ENCODE results near the gene UQCRC1.

DNA sequence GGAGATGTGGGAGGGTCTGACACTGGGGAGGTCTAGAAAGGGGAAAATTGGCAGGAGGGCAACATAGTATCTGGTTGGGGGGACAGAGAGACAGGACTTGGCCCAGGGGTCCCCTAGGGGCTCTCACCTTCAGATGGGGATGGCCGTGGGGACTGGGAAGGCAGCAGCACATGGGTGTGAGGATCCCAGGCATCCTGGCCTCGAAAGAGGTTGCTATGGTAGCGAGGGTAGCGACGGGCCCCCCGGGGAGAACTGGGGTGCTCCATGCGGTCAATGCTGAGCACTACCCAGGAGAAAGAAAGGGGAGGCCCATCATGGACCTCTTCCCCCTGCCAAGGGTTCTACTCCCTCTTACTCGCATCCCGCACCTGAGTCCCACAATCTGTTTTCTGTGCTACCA is 38.3 kb upstream of the UQCRC1 start:
- TF ChIP-seq ATF1 (CRISPR knock-in tag; IDR thresholded peaks at IDR 0.05) (no peak), NFE2L1 (CRISPR knock-in tag; IDR thresholded peaks at IDR 0.05) (no peak), JUN (CRISPR knock-in tag; IDR thresholded peaks at IDR 0.05) (no peak), KAT7 (CRISPR knock-in tag; IDR thresholded peaks at IDR 0.05; ENCODE audit: borderline replicate concordance) (no peak), ZNF232 (CRISPR knock-in tag; IDR thresholded peaks at IDR 0.05) (no peak), TEAD4 (CRISPR knock-in tag; IDR thresholded peaks at IDR 0.05) (no peak), EMX1 (CRISPR knock-in tag; IDR thresholded peaks at IDR 0.05) (no peak), SP1 (CRISPR knock-in tag; conservative IDR thresholded peaks at IDR 0.05) (no peak)
- TF ChIP-seq, protein P1, sequence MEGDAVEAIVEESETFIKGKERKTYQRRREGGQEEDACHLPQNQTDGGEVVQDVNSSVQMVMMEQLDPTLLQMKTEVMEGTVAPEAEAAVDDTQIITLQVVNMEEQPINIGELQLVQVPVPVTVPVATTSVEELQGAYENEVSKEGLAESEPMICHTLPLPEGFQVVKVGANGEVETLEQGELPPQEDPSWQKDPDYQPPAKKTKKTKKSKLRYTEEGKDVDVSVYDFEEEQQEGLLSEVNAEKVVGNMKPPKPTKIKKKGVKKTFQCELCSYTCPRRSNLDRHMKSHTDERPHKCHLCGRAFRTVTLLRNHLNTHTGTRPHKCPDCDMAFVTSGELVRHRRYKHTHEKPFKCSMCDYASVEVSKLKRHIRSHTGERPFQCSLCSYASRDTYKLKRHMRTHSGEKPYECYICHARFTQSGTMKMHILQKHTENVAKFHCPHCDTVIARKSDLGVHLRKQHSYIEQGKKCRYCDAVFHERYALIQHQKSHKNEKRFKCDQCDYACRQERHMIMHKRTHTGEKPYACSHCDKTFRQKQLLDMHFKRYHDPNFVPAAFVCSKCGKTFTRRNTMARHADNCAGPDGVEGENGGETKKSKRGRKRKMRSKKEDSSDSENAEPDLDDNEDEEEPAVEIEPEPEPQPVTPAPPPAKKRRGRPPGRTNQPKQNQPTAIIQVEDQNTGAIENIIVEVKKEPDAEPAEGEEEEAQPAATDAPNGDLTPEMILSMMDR (IDR thresholded peaks at IDR 0.05), result no peak
- TF ChIP-seq, protein P2, sequence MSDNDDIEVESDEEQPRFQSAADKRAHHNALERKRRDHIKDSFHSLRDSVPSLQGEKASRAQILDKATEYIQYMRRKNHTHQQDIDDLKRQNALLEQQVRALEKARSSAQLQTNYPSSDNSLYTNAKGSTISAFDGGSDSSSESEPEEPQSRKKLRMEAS (CRISPR knock-in tag; IDR thresholded peaks at IDR 0.05), result no peak
- TF ChIP-seq, protein P3, sequence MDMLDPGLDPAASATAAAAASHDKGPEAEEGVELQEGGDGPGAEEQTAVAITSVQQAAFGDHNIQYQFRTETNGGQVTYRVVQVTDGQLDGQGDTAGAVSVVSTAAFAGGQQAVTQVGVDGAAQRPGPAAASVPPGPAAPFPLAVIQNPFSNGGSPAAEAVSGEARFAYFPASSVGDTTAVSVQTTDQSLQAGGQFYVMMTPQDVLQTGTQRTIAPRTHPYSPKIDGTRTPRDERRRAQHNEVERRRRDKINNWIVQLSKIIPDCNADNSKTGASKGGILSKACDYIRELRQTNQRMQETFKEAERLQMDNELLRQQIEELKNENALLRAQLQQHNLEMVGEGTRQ (CRISPR knock-in tag; IDR thresholded peaks at IDR 0.05), result no peak
- TF ChIP-seq, protein P4, sequence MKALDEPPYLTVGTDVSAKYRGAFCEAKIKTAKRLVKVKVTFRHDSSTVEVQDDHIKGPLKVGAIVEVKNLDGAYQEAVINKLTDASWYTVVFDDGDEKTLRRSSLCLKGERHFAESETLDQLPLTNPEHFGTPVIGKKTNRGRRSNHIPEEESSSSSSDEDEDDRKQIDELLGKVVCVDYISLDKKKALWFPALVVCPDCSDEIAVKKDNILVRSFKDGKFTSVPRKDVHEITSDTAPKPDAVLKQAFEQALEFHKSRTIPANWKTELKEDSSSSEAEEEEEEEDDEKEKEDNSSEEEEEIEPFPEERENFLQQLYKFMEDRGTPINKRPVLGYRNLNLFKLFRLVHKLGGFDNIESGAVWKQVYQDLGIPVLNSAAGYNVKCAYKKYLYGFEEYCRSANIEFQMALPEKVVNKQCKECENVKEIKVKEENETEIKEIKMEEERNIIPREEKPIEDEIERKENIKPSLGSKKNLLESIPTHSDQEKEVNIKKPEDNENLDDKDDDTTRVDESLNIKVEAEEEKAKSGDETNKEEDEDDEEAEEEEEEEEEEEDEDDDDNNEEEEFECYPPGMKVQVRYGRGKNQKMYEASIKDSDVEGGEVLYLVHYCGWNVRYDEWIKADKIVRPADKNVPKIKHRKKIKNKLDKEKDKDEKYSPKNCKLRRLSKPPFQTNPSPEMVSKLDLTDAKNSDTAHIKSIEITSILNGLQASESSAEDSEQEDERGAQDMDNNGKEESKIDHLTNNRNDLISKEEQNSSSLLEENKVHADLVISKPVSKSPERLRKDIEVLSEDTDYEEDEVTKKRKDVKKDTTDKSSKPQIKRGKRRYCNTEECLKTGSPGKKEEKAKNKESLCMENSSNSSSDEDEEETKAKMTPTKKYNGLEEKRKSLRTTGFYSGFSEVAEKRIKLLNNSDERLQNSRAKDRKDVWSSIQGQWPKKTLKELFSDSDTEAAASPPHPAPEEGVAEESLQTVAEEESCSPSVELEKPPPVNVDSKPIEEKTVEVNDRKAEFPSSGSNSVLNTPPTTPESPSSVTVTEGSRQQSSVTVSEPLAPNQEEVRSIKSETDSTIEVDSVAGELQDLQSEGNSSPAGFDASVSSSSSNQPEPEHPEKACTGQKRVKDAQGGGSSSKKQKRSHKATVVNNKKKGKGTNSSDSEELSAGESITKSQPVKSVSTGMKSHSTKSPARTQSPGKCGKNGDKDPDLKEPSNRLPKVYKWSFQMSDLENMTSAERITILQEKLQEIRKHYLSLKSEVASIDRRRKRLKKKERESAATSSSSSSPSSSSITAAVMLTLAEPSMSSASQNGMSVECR (CRISPR knock-in tag; IDR thresholded peaks at IDR 0.05; ENCODE audit: borderline replicate concordance), result no peak
- TF ChIP-seq, protein P5, sequence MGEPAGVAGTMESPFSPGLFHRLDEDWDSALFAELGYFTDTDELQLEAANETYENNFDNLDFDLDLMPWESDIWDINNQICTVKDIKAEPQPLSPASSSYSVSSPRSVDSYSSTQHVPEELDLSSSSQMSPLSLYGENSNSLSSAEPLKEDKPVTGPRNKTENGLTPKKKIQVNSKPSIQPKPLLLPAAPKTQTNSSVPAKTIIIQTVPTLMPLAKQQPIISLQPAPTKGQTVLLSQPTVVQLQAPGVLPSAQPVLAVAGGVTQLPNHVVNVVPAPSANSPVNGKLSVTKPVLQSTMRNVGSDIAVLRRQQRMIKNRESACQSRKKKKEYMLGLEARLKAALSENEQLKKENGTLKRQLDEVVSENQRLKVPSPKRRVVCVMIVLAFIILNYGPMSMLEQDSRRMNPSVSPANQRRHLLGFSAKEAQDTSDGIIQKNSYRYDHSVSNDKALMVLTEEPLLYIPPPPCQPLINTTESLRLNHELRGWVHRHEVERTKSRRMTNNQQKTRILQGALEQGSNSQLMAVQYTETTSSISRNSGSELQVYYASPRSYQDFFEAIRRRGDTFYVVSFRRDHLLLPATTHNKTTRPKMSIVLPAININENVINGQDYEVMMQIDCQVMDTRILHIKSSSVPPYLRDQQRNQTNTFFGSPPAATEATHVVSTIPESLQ (CRISPR knock-in tag; IDR thresholded peaks at IDR 0.05), result no peak

All from WTC11 (cell line).